ENCODE measurements around the gene SLC25A42. TPM values are rescaled to one million over a fixed set of nuclear protein-coding genes. Genes with fewer than 3 reads are reported as not detected.
"Not testable (repeated sequence)": the region's sequence is repeated elsewhere in the genome, so short reads cannot be mapped to it uniquely, and the experiment has no call there.

The SLC25A42 gene
- total RNA-seq, 4 donors from 2014 or later = 2.9 to 25.7 (median 5.9) TPM

DNA sequence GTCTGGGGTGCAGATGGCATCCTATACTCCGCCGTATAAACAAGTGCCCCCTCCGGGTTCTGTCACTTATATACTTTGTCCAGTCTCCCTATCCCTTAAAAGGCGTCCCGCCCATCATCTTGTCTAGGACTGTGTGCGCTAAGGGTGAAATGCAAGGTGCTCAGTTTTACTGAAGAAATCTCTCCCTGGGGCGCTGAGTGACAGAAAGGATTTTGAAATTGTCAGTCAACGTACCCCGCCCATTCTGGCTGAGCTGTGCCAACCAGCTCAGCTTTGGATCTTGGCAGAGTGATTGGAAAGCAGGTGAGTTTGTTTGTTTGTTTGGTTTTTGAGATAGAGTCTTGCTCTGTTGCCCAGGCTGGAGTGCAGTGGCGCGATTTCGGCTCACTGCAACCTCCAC lies 78.6 kb downstream of the SLC25A42 start:
- Histone ChIP-seq H3K9me3 (no peaks in the 10 kb centered on the region), H3K4me3 (no peak overlapping the region), H3K36me3 (no peaks in the 10 kb centered on the region), H3K4me1 (no peaks in the 10 kb centered on the region), H3K27ac (no peak overlapping the region), H3K27me3 (no peaks in the 10 kb centered on the region)
- intact Hi-C loops (cut with DNase I; ENCODE audit: low total_unique reads) = no loop called here
- TF ChIP-seq POLR2A (IDR thresholded peaks at IDR 0.05) = no peak
- TF ChIP-seq, protein P1, sequence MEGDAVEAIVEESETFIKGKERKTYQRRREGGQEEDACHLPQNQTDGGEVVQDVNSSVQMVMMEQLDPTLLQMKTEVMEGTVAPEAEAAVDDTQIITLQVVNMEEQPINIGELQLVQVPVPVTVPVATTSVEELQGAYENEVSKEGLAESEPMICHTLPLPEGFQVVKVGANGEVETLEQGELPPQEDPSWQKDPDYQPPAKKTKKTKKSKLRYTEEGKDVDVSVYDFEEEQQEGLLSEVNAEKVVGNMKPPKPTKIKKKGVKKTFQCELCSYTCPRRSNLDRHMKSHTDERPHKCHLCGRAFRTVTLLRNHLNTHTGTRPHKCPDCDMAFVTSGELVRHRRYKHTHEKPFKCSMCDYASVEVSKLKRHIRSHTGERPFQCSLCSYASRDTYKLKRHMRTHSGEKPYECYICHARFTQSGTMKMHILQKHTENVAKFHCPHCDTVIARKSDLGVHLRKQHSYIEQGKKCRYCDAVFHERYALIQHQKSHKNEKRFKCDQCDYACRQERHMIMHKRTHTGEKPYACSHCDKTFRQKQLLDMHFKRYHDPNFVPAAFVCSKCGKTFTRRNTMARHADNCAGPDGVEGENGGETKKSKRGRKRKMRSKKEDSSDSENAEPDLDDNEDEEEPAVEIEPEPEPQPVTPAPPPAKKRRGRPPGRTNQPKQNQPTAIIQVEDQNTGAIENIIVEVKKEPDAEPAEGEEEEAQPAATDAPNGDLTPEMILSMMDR (IDR thresholded peaks at IDR 0.05) = no peak
- no peak for DNase-seq

DNA sequence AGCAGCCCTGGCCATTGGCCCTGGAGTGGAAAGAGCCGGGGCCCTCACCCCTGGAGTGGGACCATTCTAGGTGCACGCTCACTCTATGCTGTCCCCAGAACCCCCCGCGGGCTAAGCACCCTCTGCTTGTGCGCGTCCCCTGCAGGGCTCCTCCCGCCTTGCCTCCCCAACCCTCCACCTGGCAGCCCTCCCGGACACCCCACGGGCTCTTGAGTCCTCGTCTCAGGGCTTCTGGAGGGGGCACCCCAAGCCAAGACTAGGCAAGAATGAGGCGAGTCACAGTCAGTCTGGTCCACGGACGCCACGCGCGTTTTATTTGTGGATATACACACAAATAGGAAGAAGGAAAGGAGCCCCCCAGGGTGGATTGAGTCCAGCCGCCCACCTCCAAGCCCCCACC lies 81.5 kb downstream of the SLC25A42 start:
- no peak overlapping the region for H3K4me3 ChIP-seq
- TF ChIP-seq POLR2A (IDR thresholded peaks at IDR 0.05) = no peak
- TF ChIP-seq, protein P1 (IDR thresholded peaks at IDR 0.05) = no peak
- H3K9me3 ChIP-seq = no peaks in the 10 kb centered on the region
- intact Hi-C loops (cut with DNase I; ENCODE audit: low total_unique reads) = no loop called here
- no peak overlapping the region for H3K27ac ChIP-seq
- H3K36me3 ChIP-seq = no peaks in the 10 kb centered on the region
- no peaks in the 10 kb centered on the region for H3K27me3 ChIP-seq
- DNase-seq = no peak
- H3K4me1 ChIP-seq = no peaks in the 10 kb centered on the region

DNA sequence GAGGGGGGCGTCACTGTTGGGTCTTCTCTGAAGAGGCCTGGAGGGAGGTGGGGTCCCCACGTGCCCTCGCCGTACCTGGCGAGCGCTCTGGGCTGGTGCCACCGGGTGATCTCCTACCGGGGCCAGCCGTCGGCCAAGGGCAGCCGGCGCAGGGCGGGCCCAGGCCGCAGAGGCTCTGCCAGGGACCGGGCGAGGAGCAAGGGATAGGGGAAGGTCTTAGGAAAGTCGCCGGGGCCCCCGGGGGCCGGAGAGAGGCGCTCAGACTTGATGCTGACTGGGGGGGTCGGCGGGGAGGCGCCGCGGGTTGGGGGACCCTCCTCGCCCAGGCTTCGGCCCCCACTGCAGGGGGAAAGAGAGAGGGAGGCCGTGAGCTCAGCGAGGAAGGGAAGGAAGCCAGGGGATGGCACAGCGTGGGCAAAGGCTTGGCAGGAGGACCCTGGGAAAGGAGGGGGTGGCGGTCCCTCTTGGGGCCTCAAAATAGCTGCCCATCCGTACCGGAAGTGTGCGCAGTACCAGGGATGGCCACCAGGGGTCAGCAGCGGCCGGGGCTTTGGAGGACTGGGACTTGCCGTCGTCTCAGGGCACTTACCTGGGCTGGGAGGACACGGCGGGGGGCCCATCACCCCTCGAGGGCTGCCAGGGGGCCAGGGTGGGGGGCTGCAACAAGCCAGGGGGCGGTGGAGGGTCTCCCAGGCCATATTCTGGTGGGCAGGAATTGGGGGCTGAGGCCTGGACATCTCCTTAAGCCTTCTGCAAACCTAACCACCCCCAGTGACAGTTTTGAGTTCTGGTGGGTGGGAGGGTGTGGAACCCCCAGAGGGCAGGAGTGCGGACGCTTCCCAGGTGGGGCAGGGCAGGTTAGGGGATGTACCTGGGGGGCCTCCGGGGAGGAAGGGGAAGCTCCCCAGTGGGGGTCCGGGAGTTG lies 82.2 kb downstream of the SLC25A42 start:
- Histone ChIP-seq H3K9me3 (no peaks in the 10 kb centered on the region), H3K36me3 (no peaks in the 10 kb centered on the region), H3K4me1 (no peaks in the 10 kb centered on the region), H3K4me3 (no peak overlapping the region), H3K27ac (no peak overlapping the region), H3K27me3 (no peaks in the 10 kb centered on the region)
- peak; percentile 76 to 80 for DNase-seq
- TF ChIP-seq, protein P1 (IDR thresholded peaks at IDR 0.05) = peak; percentile 87 to 99 (median 94)
- no peak for TF ChIP-seq POLR2A (IDR thresholded peaks at IDR 0.05)
- intact Hi-C loops (cut with DNase I; ENCODE audit: low total_unique reads) = no loop called here

DNA sequence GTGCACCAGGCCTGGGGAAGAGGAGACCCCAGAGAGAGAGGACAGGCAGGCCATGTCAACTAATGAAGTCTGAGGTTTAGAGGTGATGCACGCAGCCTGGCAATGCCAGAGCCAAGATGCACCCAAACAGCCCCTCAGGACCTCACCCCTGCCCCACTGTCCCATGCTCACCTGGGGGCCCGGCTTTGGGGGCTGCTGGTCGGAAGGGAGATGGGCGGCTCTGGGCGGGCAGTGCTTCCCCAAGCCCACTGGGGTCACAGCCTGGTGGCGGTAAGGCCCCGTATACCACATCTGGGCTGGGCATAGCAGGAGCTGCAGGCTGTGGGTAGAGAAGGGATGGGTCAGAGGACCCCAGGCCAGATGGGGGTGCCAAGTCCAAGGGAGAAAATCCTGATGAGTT lies 83.1 kb downstream of the SLC25A42 start:
- Histone ChIP-seq H3K9me3 (no peaks in the 10 kb centered on the region), H3K36me3 (no peaks in the 10 kb centered on the region), H3K4me1 (no peaks in the 10 kb centered on the region), H3K4me3 (no peak overlapping the region), H3K27me3 (no peaks in the 10 kb centered on the region), H3K27ac (no peak overlapping the region)
- intact Hi-C loops (cut with DNase I; ENCODE audit: low total_unique reads) = no loop called here
- no peak for DNase-seq
- no peak for TF ChIP-seq POLR2A (IDR thresholded peaks at IDR 0.05)
- TF ChIP-seq, protein P1 (IDR thresholded peaks at IDR 0.05) = no peak

DNA sequence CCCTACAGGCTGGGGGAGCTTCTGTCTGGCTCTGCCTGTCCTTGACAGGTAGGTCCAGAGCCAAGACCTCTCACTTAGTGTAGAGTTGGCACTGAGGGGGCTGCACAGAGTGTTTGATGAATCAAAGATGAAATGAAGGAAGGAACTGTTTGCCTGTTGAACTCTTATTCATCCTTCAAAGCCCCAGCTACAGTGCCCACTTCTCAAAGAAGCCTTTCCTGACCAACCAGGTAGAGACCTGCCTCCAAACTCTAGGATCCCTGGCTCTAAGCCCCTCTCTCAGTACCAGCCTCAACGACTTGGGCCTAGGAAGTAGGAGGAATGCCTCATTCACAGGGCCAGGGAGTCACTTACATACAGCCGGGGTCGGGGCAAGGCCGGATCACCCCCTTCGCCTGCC lies 83.5 kb downstream of the SLC25A42 start:
- Histone ChIP-seq H3K27ac (no peak overlapping the region), H3K36me3 (no peaks in the 10 kb centered on the region), H3K4me1 (no peaks in the 10 kb centered on the region), H3K27me3 (no peaks in the 10 kb centered on the region), H3K4me3 (no peak overlapping the region), H3K9me3 (no peaks in the 10 kb centered on the region)
- intact Hi-C loops (cut with DNase I; ENCODE audit: low total_unique reads) = no loop called here
- TF ChIP-seq POLR2A (IDR thresholded peaks at IDR 0.05) = no peak
- TF ChIP-seq, protein P1 (IDR thresholded peaks at IDR 0.05) = no peak
- DNase-seq = no peak

DNA sequence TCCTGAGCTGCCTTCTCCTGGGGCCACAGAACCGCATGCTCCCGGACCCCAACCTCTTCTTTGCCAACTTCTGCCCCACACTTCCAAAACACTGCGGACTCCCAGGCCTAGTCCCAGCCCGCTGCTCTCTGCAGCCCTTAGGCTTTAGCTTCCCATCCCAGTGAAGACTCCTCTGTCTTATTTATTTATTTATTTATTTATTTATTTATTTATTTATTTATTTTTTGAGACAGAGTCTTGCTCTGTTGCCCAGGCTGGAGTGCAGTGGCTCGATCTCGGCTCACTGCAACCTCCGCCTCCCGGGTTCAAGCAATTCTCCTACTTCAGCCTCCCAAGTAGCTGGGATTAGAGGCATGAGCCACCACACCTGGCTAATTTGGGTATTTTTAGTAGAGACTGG lies 84.7 kb downstream of the SLC25A42 start:
- intact Hi-C loops (cut with DNase I; ENCODE audit: low total_unique reads) = not testable (repeated sequence)

More for the DNA sequence above, 84.7 kb downstream of the SLC25A42 start:
- H3K27ac ChIP-seq, H3K4me3 ChIP-seq, H3K4me1 ChIP-seq, H3K9me3 ChIP-seq, DNase-seq, H3K36me3 ChIP-seq, H3K27me3 ChIP-seq: not testable (repeated sequence)

Data from uterus (tissue), 4 donors.